Eye (tissue), 1 donor: ENCODE data around the gene KIAA0930.
A peak's percentile ranks its signal among the peaks of the same experiment; 100 is the strongest.

Experiments
- DNase-seq: peaks from one replicate; pipeline ENCODE4 v3.0.0-alpha.2; 2015

KIAA0930 gene

DNA sequence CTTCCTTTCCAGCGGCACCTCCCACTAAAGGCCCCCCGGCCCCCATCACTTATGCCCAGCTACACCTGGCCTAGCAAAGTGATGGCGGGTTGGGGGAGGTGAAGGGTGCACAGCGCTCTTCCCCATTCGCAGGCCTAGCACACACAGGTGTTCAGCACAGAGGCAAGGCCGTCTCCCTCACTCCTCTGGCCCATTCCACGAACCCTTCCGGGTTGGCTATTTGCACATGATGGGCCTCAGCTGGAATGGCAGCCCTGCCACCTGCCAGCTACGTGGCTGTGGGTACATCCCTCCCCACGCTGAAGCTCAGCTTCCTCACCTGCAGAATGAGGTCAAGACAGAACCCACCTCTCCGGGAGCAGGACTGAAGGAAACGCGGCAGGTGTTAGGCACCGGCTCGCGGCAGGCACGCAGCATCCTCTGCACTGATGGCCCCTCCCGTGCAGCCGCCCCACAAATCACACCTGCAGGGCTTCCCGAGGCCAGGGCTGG, 4.8 kb downstream of the KIAA0930 start:
- DNase-seq = no peak

DNA sequence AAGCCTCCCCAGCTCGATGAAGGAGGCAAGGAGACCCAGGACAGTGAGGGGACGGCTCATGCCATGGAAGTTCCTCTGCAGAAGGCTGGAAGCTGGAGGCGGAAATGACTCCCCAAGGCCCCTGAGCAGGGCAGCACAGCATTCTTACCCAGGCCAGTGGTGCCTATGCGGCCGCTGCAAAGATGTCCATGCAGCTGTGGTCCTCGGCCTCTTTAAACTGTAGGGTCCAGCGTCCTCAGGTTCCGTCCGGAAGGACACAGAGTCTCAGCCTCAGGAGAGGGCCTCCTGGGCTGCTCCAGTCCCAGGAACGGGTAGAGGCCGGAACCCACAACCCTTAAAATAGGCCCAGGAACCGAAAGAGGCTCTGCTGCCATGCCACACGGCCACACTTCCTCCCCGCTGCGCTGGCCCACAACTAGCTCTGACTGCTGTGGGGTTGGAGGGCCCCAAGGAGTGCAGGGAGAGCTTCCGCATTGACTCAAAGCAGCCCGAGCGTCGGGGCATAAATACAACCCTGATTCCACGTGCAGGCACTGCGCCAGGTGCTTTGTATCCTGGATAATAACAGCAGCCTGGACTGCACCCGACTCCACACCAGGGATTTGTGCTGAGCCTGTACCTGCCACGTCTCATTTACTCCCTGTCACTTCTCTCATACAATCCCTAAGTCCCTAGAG, 5.5 kb downstream of the KIAA0930 start:
- no peak for DNase-seq

DNA sequence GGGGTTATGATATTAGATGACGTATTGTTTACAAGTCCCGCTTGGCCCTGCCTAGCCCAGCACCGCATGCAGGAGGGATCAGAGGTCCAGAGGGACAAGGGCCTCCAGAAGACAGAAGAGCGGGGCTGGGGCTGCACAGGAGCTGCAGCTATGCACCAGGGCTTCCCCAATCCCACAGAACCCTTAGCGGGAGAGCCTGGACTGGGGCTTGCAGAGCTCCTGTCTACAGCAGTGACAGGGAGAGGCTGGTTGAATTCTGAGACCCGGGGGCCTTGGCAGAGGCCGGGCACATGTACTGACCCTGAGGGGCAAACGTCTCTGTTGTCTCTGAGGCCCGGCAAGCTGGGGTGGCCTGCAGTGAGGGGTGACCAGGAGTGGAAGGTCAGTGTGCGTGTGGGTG, 6.9 kb downstream of the KIAA0930 start:
- no peak for DNase-seq

DNA sequence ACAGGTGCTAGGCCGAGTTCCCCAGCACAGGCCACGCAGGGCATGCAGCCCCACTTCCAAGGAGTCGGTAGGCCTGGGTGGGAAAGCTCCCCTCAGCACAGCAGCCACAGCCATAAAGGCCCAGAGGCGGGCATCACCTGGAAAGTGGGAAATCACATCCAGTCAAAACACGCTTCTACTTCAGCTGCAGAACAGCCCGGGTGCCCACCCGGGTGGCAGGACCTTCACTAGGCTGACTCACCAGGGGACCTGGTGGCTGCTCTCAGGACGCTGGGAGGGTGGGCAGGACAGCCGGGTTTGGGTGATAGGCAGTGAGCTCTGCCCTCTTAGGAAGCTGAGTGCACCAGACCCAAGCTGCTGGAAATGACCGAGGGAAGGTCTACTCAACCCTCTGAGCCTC, 7.3 kb downstream of the KIAA0930 start:
- DNase-seq = no peak

DNA sequence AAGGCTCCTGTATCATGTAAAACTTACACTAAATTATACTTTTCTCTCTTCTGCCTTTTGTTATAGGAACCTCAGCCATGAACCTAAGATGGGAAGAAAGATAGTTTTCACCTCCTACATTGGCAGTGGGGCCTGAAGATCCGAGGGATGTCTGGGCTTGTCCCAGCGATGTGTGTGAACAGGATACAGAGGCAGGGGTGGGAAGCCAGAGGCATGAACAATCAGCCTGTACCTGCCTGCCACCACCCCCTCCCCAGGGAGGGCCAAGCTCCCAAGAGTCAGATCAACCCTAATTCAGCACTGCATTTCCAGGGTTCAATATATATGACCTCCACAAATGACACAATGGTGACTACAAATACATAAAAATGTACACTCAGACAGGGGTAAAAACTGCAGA, 9.4 kb downstream of the KIAA0930 start:
- DNase-seq = no peak

DNA sequence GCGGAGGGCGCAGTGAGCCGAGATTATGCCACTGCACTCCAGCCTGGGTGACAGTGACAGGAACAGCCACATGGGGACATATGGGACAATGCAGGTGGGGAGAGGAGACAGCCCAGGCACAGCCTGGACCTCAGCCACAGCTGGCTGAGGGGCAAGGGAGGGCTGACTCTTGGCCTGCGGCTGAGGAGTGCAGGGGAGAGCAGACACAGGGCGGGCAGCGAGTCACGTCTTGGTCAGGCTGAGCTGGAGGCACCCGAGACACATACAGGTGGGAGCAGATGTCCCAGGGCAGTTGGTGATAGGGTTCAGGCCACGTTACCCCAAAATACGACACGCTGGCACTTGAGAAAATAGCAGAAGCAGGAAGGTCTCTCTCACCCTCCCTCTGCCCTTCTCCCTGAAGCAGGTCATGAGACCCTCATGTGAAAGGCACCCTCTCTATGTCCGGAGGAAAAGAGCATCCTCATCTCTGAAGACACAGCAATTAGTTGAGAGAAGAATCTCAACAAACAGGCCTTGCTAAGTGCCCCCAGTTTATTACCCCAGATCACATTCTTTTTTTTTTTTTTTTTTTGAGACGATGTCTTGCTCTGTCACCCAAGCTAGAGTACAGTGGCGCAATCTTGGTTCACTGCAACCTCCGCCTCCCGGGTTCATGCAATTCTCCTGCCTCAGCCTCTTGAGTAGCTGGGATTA, 10.5 kb downstream of the KIAA0930 start:
- DNase-seq = no peak

DNA sequence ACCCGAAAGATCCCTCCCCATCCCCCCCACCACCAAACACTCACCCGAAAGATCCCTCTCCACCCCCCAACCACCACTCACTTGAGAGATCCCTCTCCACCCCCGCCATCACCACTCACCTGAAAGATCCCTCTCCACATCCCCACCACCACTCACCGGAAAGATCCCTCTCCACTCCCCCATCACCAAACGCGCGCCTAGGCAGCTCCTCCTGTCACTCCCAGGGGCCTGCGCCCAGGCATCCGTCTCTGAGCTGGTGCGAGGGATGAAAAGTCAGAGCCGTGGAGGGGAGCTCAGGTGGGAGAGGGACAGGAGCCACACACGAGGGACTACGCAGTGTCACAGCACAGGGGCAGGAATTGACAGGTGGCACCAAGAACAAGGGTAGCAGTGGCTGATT, 11.5 kb downstream of the KIAA0930 start:
- DNase-seq = no peak

DNA sequence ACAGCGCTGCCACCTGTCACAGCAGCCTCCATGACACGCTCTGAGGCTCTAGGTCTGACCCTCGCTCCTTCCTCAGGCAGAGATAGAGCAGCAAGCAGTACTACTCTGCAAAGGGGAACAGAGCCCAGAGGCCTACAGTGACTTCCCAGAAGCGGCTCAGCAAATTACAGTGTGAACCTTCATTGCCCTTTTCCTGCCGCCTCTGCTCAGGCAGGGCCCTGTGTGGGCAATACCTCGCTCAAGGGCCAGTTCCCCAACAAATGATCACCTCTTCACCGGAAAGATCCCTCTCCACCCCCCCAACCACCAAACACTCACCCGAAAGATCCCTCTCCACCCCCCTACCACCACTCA, 12.3 kb downstream of the KIAA0930 start:
- DNase-seq = no peak

DNA sequence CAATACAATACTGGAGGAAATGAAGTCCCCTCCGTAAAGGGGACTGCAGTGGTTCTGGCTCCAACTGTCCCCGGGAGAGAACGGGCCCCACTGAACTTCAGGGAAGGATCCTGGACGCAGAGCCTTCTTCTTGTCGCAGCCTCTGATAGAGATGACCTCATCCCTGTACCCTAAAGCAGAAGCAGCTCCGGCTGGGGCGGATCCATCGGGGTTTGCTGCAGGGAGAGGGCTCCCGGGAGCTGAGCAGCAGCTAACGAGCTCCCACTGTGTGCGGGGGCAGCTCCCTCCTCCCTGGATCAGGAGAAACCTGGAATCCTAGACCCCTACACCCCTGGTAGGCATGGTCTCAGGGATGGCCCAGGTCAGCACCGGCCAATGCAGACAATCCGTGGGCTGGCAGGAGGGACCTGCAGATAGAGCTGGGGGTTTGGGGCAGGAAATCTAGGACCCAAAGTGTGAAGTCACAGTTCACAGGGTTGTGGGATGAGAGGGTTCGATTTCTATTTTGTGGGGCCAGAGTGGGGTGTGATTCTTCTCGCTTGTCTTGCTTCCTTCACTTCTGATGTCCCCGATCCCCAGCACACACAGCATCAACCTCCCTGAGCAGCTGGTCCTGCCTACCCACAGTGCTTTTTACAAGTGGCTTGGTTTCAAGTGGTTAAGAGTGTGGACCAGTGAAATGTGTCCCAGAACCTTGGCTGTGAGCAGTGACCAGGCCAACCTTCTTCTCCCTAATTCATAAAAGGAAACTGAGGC, 12.9 kb downstream of the KIAA0930 start:
- no peak for DNase-seq

DNA sequence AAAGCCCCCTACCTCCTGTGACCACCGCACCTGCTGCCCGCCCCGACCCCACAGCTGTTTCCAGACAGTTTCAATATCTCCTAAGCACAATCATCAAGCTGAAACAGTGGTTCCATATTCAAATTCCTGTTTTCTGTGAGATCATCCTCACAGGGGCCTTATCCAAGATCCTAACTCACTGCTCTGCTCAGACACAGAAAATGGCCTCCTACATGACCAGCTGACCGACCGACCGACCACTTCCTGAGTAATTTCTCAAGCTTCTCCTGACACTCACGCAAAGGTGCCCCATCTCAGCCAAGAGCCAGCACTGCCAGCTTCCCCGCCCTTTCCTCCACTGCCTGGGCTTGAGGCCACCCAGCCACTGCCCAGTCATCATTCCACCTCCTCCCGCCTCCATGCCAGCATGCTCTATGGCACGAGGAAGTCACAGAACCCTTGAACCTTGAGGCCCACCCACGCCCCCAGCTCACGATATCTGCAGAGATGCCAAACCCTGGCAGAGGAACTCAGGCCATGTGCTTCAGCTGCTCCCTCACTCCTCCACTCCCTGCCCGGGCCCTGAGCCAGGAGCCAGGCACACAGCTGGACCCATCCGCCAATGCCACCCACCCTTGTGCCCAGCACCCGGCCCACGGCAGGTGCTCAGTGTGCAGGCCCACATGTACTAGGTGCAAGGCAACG, 14.0 kb downstream of the KIAA0930 start:
- DNase-seq = no peak

DNA sequence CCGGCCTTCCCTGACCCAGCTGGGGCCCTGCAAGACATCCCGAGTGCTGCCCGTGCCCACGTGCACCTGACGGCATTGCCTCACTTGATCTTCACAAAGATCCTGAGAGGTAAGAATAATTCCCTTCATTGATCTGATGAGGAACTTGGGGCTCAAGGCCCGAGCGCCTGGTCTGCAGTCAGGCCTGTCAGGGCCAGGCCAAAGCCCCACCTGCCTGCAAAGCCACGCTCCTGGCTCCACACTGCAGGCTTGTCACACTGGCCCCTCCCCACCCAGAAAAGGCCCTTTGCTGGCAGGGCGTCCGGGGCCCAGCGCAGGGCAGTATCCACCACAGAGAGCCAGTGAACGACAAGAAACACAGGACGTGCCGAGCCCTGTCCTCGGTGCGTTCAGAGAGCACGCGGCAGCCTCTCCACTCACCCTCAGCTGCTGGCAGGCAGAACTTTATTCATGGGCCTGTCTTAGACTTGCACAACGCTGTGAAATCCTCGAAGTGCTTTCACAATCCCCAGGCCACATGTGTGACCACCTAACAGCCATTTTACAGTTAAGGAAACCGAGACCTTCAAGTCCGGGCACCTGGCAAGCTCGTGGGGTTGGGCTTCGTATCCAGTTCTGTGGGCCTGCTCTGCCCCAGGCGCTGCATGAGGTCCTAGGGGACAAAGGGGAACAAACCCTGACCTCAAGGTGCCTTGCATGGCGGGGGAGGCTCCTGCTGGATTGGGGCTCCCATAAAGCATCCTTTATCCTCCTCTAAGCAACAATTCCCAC, 14.8 kb downstream of the KIAA0930 start:
- no peak for DNase-seq

DNA sequence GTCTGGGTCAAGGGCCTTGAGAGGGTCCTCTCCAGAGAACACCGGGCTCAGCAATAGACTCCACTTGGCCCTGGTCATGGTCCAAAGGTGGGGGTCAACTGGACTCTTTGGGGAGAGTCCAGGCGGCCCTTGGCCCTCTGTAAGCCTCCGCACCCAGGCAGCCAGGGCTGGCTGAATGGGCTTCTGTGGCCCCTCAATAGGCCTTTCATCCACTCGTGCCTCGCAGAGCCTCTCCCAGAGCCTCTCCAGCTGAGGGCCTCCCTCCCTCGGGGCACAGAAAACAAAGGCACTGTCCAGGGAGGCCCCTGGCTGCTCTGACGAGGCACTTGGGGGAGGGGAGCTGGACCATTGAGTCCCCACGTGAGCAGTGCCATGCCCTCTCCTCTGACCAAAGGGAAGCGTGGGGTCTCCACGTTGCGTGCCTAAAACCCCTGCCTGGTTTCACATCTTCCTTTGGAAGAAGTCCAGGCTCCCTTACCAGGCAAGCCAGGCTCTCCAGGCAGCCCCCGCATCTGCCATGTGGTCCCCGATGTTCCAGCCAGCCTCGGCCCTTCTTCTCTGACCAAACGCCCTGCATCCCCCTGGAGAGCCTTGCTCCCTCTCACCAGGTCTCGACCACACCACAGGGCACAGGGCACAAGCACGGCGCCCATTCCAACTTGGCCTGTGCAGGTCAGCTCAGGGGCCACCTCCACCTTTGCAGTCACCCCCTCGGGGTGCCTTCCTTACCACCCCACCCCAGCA, 15.5 kb downstream of the KIAA0930 start:
- DNase-seq = no peak

DNA sequence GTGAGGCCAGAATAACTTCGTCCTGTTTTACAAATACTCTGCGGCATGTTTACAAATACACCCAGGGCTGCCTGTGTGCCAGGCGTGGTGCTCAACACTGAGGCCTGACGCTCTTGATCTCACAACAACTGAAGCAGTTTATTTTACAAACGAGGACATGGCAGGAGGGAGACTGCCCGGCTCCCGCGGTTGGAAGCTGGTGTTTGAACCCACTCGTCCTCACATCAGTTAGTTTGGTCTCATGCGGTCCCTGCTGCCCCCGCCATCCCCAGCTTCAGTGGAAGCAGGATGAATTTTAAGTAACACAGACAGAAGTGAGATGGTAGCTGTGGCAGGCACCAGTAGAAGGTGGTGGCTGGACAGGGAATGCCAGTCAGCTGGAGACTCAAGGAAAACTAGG, 16.4 kb downstream of the KIAA0930 start:
- DNase-seq = no peak

DNA sequence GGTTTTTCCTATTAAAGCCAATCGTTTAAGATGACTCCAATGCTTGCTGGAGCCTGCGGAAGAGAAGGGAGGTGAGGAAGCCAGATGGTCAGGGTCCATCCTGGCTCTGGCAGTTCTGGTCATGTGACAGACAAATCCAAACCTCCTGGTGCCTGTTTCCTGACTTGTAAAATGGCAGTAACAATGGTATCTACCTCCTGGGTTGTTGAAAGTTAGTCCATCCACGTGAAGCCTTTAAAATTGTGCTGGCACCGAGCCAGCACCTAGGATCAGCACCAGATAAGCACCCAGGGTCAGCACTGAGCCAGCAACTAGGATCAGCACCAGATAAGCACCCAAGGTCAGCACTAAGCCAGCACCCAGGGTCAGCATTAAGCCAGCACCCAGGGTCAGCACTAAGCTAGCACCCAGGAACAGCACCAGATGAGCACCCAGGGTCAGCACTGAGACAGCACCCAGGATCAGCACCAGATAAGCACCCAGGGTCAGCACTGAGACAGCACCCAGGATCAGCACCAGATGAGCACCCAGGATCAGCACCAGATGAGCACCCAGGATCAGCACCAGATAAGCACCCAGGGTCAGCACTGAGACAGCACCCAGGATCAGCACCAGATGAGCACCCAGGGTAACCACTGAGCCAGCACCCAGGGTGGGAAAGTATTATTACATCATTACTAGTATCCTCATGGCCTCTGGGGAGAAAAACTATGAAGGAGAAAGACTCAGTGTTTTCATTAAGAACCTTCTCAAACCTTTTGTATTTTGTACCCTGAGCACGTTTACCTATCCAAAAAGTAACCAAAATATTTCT, 17.2 kb downstream of the KIAA0930 start:
- no peak for DNase-seq

DNA sequence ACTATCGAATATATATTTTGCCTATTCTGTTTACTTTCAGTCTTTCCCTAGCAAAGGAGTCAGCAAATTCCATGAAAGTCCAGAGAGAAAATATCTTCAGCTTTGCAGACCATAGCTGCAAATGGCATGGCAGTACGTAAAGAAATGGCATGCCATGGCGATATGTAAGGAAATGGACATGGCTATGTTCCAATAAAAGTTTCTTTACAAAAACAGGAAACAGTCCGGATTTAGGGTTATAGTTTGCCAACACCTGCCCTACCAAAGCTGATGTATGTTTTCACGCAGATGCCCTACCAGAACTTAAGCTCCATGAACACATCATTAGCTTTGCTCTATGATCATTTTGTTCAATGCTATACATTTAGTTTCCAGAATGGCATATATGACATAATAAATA, 19.5 kb downstream of the KIAA0930 start:
- DNase-seq = no peak

DNA sequence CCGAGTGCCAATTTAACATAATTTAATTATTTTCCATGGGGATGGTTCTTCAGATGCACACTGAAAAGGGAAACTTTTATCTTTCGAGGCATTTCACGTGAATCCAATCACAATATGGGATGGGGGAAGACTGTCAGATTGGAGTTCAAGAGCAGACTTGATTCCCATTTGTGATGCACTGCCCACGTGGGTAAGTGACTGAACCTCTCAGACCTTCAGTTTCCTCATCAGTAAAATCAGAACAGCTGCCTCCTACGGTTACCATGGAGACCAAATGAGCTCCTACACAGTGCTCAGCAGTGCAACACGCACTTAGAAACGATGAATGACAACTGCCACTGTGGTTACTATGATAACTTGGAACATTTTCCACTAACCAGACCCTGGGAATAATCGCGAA, 21.7 kb downstream of the KIAA0930 start:
- DNase-seq = no peak

DNA sequence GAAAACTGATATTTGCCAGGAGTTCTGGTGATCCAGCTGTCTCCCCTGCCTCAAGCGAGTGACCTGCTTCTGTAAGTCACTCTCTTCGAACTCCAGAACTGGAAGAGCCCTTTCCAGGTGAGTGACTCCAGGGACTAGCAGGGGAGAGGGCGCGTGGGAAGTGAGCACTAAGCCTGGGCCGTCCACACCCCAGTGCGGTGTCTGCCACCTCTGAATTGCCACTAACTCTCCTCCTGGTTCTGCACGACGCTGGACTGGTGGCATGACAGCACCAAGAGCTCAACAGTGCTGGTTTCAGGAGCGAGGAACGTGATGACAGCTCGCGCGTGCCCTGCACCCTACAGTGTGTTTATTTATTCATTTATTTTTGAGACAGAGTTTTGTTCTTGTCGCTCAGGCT, 22.9 kb downstream of the KIAA0930 start:
- no peak for DNase-seq

DNA sequence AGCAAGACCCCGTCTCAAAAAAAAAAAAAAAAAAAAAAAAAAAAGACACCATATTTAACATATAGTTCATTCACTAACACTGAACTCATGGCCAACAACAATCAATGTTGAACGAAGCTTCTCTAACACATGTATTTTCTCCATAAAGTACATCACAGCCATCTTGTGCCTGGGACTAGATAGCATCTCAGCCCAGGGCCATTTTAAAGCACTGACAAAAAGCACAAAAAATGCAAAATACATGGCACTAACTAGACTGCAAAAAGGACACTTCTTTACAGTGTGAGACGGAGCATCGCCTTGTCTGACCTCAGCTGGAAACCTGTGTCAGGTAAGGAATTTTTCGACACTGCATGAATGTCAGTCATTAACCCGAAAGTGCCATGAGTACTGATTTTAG, 23.3 kb downstream of the KIAA0930 start:
- DNase-seq = no peak

DNA sequence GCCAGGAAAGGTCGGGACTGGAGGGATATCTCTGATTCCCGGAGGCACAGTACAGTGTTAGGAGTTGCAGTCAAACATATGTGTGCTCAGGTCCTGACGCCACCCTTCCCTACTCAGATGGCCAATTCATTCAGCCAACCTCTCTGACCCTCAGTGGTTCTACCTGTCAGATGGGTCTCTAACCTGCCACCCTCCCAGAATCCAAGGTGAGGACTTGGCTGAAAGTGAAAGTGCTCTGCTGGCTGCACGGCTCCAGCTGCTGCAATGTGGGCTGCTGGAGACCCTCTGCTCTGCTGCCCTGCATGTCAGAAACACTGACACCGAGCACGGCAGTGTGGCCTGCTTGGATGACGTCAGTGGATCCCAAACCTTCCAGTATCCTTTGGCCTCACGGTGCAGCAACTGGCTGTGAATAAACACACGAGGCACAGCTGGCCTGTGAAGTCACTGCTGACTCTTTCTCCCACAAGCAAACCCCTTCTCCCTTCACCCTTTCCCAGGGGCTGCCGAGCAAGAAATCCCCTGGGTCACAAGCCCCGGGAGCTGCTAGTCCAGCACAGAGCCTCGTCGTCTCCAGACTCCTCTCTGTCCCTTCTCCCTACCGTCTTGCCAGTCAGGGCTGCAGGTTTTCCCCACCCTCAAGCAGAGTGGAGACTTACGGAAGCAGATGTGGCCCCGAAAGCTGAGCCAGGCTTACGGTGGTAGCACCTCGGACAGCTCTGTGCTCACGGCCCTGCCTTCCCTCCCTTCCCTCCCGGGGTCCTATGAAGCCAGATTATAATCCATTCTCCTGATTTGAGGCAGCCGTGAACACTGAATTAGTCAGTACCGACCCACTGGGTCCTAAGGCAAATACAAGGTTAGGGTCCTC, 24.3 kb downstream of the KIAA0930 start:
- DNase-seq = peak; percentile 52
